Nephron progenitor cell (in vitro differentiated cells): ENCODE results near the gene CDH5.

Source experiments
- DNase-seq: peaks from one replicate; pipeline ENCODE4 v3.0.0; 2021
- H3K27ac Mint-ChIP-seq: 2 replicates; pipeline ENCODE4 v1.8.0; 2021; ENCODE audit warnings: mild to moderate bottlenecking, moderate library complexity, mixed read lengths
- H3K27me3 Mint-ChIP-seq: 2 replicates; pipeline ENCODE4 v1.8.0; 2021; ENCODE audit warnings: mild to moderate bottlenecking, low read depth, mixed read lengths; ENCODE audit not compliant: poor library complexity
- H3K36me3 Mint-ChIP-seq: 2 replicates; pipeline ENCODE4 v1.8.0; 2021; ENCODE audit warnings: low read depth, mixed read lengths
- H3K4me1 Mint-ChIP-seq: 2 replicates; pipeline ENCODE4 v1.8.0; 2021; ENCODE audit warnings: mixed read lengths
- H3K4me3 Mint-ChIP-seq: 2 replicates; pipeline ENCODE4 v1.8.0; 2021; ENCODE audit warnings: mild to moderate bottlenecking, moderate library complexity, mixed read lengths
- H3K9me3 Mint-ChIP-seq: 2 replicates; pipeline ENCODE4 v1.8.0; 2021; ENCODE audit warnings: mild to moderate bottlenecking, moderate library complexity, mixed read lengths
- TF ChIP-seq, protein P1 (sequence below): fragments of 200-600 bp; sonication (generic); IDR thresholded peaks from 2 replicates; pipeline ENCODE4 v1.5.0; 2021; ENCODE audit warnings: antibody characterized with exemption

Gene CDH5

DNA sequence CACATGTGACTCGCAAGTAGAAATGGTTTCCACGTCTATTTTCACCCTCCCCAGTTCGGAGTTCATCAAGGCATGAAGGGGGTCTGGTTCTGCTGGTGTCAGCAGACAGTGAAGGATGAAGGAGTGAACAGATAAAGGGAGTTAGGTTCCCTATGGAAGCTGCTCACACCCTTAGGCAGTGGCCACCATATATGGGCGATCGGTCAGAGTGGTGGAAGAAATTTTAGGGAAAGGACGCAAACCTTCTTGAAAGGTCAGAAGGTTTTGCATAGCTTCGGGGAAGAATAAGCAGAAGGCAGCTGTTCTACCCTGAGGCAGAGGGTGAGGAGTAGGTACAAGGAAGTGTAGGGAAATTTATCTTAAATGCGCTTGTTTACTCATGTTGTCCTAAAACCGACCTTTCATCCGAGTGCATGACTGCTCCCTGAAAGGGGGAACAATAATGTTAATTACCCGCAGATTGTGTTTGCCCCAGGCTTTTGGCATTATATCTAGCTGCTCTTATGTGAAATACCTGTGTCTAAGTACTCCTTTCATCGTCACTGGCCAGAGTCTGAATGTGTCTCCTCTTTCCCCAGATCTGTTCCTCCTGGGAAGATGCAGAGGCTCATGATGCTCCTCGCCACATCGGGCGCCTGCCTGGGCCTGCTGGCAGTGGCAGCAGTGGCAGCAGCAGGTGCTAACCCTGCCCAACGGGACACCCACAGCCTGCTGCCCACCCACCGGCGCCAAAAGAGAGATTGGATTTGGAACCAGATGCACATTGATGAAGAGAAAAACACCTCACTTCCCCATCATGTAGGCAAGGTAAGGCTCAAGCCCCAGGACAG lies 12.5 kb downstream of the CDH5 start:
- no peak overlapping the region for H3K27ac Mint-ChIP-seq
- no peak overlapping the region for H3K4me3 Mint-ChIP-seq
- TF ChIP-seq, protein P1, sequence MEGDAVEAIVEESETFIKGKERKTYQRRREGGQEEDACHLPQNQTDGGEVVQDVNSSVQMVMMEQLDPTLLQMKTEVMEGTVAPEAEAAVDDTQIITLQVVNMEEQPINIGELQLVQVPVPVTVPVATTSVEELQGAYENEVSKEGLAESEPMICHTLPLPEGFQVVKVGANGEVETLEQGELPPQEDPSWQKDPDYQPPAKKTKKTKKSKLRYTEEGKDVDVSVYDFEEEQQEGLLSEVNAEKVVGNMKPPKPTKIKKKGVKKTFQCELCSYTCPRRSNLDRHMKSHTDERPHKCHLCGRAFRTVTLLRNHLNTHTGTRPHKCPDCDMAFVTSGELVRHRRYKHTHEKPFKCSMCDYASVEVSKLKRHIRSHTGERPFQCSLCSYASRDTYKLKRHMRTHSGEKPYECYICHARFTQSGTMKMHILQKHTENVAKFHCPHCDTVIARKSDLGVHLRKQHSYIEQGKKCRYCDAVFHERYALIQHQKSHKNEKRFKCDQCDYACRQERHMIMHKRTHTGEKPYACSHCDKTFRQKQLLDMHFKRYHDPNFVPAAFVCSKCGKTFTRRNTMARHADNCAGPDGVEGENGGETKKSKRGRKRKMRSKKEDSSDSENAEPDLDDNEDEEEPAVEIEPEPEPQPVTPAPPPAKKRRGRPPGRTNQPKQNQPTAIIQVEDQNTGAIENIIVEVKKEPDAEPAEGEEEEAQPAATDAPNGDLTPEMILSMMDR: no peak
- H3K9me3 Mint-ChIP-seq: peaks cover 5% of the 10 kb centered on the region
- H3K4me1 Mint-ChIP-seq: peaks cover 31% of the 10 kb centered on the region
- DNase-seq: no peak
- H3K27me3 Mint-ChIP-seq: peaks cover 2% of the 10 kb centered on the region
- no peaks in the 10 kb centered on the region for H3K36me3 Mint-ChIP-seq

DNA sequence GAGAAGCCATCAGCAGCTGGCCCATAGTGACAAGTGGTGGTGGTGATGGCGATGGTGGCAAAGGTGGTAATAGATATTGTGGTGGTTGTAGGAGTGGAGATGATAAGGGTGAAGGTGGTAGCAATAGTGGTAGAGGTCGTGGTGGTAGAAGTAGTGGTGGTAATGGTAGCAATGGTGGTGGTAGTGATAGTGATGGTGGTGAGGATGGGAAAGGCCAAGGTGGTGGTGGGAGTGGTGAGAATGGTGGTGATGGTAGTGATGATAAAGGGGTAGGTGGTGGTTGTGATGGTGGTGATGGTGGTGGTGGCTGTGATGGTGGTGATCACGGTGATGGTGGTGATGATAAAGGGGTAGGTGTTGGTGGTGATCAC lies 13.1 kb downstream of the CDH5 start:
- no peak overlapping the region for H3K4me3 Mint-ChIP-seq
- no peaks in the 10 kb centered on the region for H3K36me3 Mint-ChIP-seq
- no peak for DNase-seq
- no peak overlapping the region for H3K27ac Mint-ChIP-seq
- H3K4me1 Mint-ChIP-seq: peaks cover 31% of the 10 kb centered on the region
- peaks cover 3% of the 10 kb centered on the region for H3K27me3 Mint-ChIP-seq
- H3K9me3 Mint-ChIP-seq: peaks cover 5% of the 10 kb centered on the region
- TF ChIP-seq, protein P1: no peak

DNA sequence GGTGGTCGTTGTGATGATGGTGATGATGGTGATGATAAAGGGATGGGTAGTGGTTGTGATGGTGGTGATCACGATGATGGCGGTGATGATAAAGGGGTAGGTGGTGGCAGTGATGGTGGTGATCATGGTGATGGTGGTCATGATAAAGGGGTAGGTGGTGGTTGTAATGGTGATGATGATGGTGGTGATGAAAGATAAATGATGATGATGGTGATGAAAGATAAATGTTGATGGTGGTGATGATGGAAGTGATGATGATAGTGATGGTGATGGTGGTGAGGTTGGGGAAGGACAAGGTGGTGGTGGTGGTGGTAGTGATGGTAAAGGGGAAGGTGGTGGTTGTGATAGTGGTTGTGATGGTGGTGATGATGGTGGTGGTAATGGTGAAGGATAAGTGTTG lies 13.9 kb downstream of the CDH5 start:
- H3K27me3 Mint-ChIP-seq: peaks cover 3% of the 10 kb centered on the region
- peaks cover 5% of the 10 kb centered on the region for H3K9me3 Mint-ChIP-seq
- peaks cover 31% of the 10 kb centered on the region for H3K4me1 Mint-ChIP-seq
- no peaks in the 10 kb centered on the region for H3K36me3 Mint-ChIP-seq
- TF ChIP-seq, protein P1: no peak
- H3K27ac Mint-ChIP-seq: peak overlapping the region; percentile 47
- no peak overlapping the region for H3K4me3 Mint-ChIP-seq
- no peak for DNase-seq

DNA sequence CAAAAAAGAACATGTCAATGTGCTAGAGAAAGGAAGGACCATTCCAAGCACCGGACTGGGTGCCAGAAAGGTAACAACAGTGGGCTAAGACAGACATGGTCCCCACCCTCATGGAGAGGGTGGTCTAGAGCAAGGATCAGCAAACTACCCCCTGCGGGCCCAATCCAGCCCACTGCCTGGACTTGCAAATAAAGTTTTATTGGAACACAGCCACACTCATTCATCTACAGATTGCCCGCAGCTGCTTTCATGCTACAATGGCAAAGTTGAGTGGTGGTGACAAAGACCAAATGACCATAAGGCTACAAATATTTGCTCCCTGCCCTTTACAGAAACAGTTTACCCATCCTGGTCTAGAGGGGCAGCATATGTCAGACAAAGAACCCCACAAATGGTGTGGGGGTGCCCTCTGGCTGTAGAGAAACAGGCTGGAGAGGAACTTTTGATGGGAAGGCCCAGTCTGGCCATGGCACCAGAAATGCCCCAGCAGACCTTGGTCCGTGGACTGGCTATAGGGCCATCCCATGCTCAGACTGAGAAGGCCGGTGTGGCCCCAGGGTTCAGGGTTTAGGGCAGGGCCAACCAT lies 15.2 kb downstream of the CDH5 start:
- H3K27ac Mint-ChIP-seq: no peak overlapping the region
- H3K36me3 Mint-ChIP-seq: no peaks in the 10 kb centered on the region
- H3K9me3 Mint-ChIP-seq: peaks cover 5% of the 10 kb centered on the region
- TF ChIP-seq, protein P1: no peak
- no peak for DNase-seq
- H3K4me1 Mint-ChIP-seq: peaks cover 28% of the 10 kb centered on the region
- peaks cover 3% of the 10 kb centered on the region for H3K27me3 Mint-ChIP-seq
- no peak overlapping the region for H3K4me3 Mint-ChIP-seq

DNA sequence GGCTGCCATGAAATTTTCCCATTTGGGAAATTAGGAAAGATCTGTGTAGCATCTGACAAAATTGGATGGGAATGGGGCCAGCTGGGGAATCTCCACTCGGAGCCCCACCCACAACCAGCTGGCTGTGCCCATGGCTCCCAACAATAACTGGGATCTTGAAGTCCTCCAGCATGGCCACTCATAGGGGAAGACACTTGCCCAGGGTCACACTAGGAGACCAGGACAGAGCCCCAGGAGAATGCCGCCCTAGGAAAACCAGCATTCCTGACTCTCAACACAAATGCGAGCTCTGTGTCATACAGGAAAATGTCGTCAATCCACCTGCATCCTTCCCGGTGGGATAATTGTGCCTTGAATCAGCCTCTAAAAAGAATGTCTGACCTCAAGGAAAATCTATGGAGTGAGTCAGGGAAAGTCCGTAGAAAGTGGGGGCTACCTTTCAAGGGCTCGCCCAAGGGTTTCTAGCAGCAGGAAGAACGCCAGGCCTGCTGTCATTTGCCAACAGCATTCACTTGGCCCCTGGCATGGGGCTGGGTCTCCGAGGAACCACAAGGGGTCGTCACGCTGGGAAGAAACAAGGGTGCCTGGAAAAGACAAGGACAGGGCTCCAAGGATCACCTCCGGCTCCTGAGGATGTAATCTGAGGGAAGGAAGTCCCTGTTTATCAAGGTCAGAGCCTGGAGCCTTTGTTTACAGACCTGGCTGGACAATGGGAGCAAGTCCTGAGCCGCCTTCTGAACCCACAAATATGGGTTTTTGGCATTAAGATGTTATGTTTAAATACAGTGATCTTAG lies 15.9 kb downstream of the CDH5 start:
- peaks cover 24% of the 10 kb centered on the region for H3K4me1 Mint-ChIP-seq
- no peaks in the 10 kb centered on the region for H3K36me3 Mint-ChIP-seq
- TF ChIP-seq, protein P1: no peak
- no peak overlapping the region for H3K4me3 Mint-ChIP-seq
- peaks cover 5% of the 10 kb centered on the region for H3K9me3 Mint-ChIP-seq
- DNase-seq: no peak
- H3K27me3 Mint-ChIP-seq: peaks cover 3% of the 10 kb centered on the region
- peak overlapping the region; percentile 87 for H3K27ac Mint-ChIP-seq
